Hippocampal formation (tissue), 2 donors: ENCODE results near the gene GRB2.
"Not testable (repeated sequence)": the region's sequence is repeated elsewhere in the genome, so short reads cannot be mapped to it uniquely, and the experiment has no call there.

Experiments
- DNase-seq, 2 donors: peaks; one replicate each; lab custom pipeline; 2025; lab: John Stamatoyannopoulos, UW

Gene GRB2

GRCh38 chr17:75405365-75406221 lies at the start of gene GRB2:
GRB2 (minus strand) TSS chr17:75405678; CDS start chr17:75393628, 12,050 bp downstream.
- DNase-seq, result peak; percentile 96 to 98

GRCh38 chr17:75454672-75455071 lies 49.2 kb upstream of the GRB2 start:
- DNase-seq, result not testable (repeated sequence)

- DNase-seq, result no peak
Observed at GRCh38 chr17:75454193-75454592, 48.7 kb upstream of the GRB2 start.

GRCh38 chr17:75450270-75450669 lies 44.8 kb upstream of the GRB2 start:
- DNase-seq, result no peak

- DNase-seq, result no peak
Observed at GRCh38 chr17:75447951-75448856, 42.7 kb upstream of the GRB2 start.

GRCh38 chr17:75445896-75446295 lies 40.4 kb upstream of the GRB2 start:
- DNase-seq, result not testable (repeated sequence)

- no peak for DNase-seq
Observed at GRCh38 chr17:75445296-75445695, 39.8 kb upstream of the GRB2 start.

GRCh38 chr17:75442168-75443103 lies 37.0 kb upstream of the GRB2 start:
- no peak for DNase-seq

GRCh38 chr17:75440738-75441448 lies 35.4 kb upstream of the GRB2 start:
- DNase-seq, result no peak

GRCh38 chr17:75439287-75439686 lies 33.8 kb upstream of the GRB2 start:
- no peak for DNase-seq

GRCh38 chr17:75437404-75437803 lies 31.9 kb upstream of the GRB2 start:
- DNase-seq, result not testable (repeated sequence)

GRCh38 chr17:75434433-75434832 lies 29.0 kb upstream of the GRB2 start:
- DNase-seq, result not testable (repeated sequence)

- DNase-seq, result no peak
Observed at GRCh38 chr17:75433218-75433783, 27.8 kb upstream of the GRB2 start.

- DNase-seq, result no peak
Observed at GRCh38 chr17:75430159-75430974, 24.9 kb upstream of the GRB2 start.

GRCh38 chr17:75428543-75429469 lies 23.3 kb upstream of the GRB2 start:
- no peak for DNase-seq

- DNase-seq, result no peak
Observed at GRCh38 chr17:75418531-75418930, 13.1 kb upstream of the GRB2 start.

GRCh38 chr17:75417054-75417580 lies 11.6 kb upstream of the GRB2 start:
- DNase-seq, result no peak

- DNase-seq, result no peak
Observed at GRCh38 chr17:75416006-75416405, 10.5 kb upstream of the GRB2 start.
